ENCODE data around the gene B3GALT2. TPM values are rescaled to one million over a fixed set of nuclear protein-coding genes. Genes with fewer than 3 reads are reported as not detected.
A peak's percentile ranks its signal among the peaks of the same experiment; 100 is the strongest.

Gene B3GALT2
- polyA plus RNA-seq, 3 donors: 0.26 TPM; not detected in 2

- Mint-ChIP-seq H3K27ac (peak overlapping the region in 4 of 7 donors; percentile 1 to 49 (median 22)), H3K36me3 (peaks cover 64 to 80% of the 10 kb centered on the region in 2 donors), H3K9me3 (peaks cover 9 to 25% (median 19%) of the 10 kb centered on the region in 7 donors), H3K4me3 (no peak overlapping the region), H3K4me1 (peaks cover 7% of the 10 kb centered on the region), H3K27me3 (ENCODE audit: low read depth in 3 of 3) (no peaks in the 10 kb centered on the region)
- no peak overlapping the region for H2AFZ ChIP-seq (ENCODE audit: insufficient read depth, low read depth, low read length, poor library complexity, severe bottlenecking)
- no peak overlapping the region for H3K9ac ChIP-seq (ENCODE audit: insufficient read depth, low read length, poor library complexity, severe bottlenecking)
- intact Hi-C loops (cut with micrococcal nuclease): no loop called here
- peaks cover 7% of the 10 kb centered on the region for H4K20me1 ChIP-seq (ENCODE audit: insufficient read depth, low read length)
- no peaks in the 10 kb centered on the region for H3K27me3 ChIP-seq (ENCODE audit: control insufficient read depth in 2 of 2, insufficient read depth in 2 of 2, low read length in 2 of 2)
- no peak overlapping the region for H3K4me3 ChIP-seq (replicated peaks in 1 of 3; ENCODE audit: low read depth in 2 of 3, low read length in 3 of 3)
- no peak for TF ChIP-seq CTCF (IDR thresholded peaks at IDR 0.05)
- H3K4me1 ChIP-seq (ENCODE audit: control insufficient read depth in 1 of 2, insufficient read depth in 2 of 2, low read length in 2 of 2): no peaks in the 10 kb centered on the region
- no peak overlapping the region for H3K4me2 ChIP-seq (replicated peaks; ENCODE audit: extremely low read depth, low read length, poor library complexity, severe bottlenecking)
- 94% methylated on average over 3 of the region's 7 CpGs for WGBS (ENCODE audit: insufficient coverage)
- peak overlapping the region in 1 of 2 donors; percentile 11 for H3K27ac ChIP-seq (ENCODE audit: low read depth in 1 of 2, low read length in 2 of 2)
- H3K36me3 ChIP-seq (replicated peaks in 1 of 2; ENCODE audit: control insufficient read depth in 1 of 2, insufficient read depth in 2 of 2, low read length in 2 of 2): peaks cover 26 to 98% of the 10 kb centered on the region in 2 donors
- H3K79me2 ChIP-seq (ENCODE audit: insufficient read depth, low read length): peaks cover 6% of the 10 kb centered on the region
- DNase-seq: no peak
- peaks cover 6 to 27% of the 10 kb centered on the region in 2 donors for H3K9me3 ChIP-seq (replicated peaks in 1 of 2; ENCODE audit: control insufficient read depth in 1 of 2, insufficient read depth in 1 of 2, low read length in 2 of 2)
These were observed 24.6 kb upstream of the B3GALT2 start for GRCh38 chr1:193210996-193211395.

GRCh38 chr1:193201021-193201420 lies 14.6 kb upstream of the B3GALT2 start:
- H3K4me3 ChIP-seq (replicated peaks in 1 of 3; ENCODE audit: low read depth in 2 of 3, low read length in 3 of 3): no peak overlapping the region
- H3K79me2 ChIP-seq (ENCODE audit: insufficient read depth, low read length): peaks cover 13% of the 10 kb centered on the region
- Mint-ChIP-seq H3K4me1 (peaks cover 3% of the 10 kb centered on the region), H3K4me3 (no peak overlapping the region), H3K36me3 (peaks cover 33 to 34% of the 10 kb centered on the region in 2 donors), H3K9me3 (peaks cover 0 to 12% (median 6%) of the 10 kb centered on the region in 7 donors), H3K27me3 (ENCODE audit: low read depth in 3 of 3) (no peaks in the 10 kb centered on the region), H3K27ac (no peak overlapping the region)
- no peak overlapping the region for H3K27ac ChIP-seq (ENCODE audit: low read depth in 1 of 2, low read length in 2 of 2)
- no peak overlapping the region for H3K4me2 ChIP-seq (replicated peaks; ENCODE audit: extremely low read depth, low read length, poor library complexity, severe bottlenecking)
- no CpG with 5 or more reads among the region's 2 CpGs for WGBS (ENCODE audit: insufficient coverage)
- H3K36me3 ChIP-seq (replicated peaks in 1 of 2; ENCODE audit: control insufficient read depth in 1 of 2, insufficient read depth in 2 of 2, low read length in 2 of 2): peaks cover 10 to 25% of the 10 kb centered on the region in 2 donors
- no peak for TF ChIP-seq CTCF (IDR thresholded peaks at IDR 0.05)
- DNase-seq: no peak
- peaks cover 0 to 8% of the 10 kb centered on the region in 2 donors for H3K9me3 ChIP-seq (replicated peaks in 1 of 2; ENCODE audit: control insufficient read depth in 1 of 2, insufficient read depth in 1 of 2, low read length in 2 of 2)
- intact Hi-C loops (cut with micrococcal nuclease): no loop called here
- no peaks in the 10 kb centered on the region for H3K4me1 ChIP-seq (ENCODE audit: control insufficient read depth in 1 of 2, insufficient read depth in 2 of 2, low read length in 2 of 2)
- peaks cover 30% of the 10 kb centered on the region for H4K20me1 ChIP-seq (ENCODE audit: insufficient read depth, low read length)
- H2AFZ ChIP-seq (ENCODE audit: insufficient read depth, low read depth, low read length, poor library complexity, severe bottlenecking): no peak overlapping the region
- no peak overlapping the region for H3K9ac ChIP-seq (ENCODE audit: insufficient read depth, low read length, poor library complexity, severe bottlenecking)
- no peaks in the 10 kb centered on the region for H3K27me3 ChIP-seq (ENCODE audit: control insufficient read depth in 2 of 2, insufficient read depth in 2 of 2, low read length in 2 of 2)
